AG20443 (cell line): ENCODE measurements around the gene KRTCAP2.

ENCODE experiments used
- DNase-seq: peaks from one replicate; pipeline ENCODE4 v3.0.0; 2012; ENCODE audit warnings: low spot score, mixed read lengths

Gene KRTCAP2

DNA sequence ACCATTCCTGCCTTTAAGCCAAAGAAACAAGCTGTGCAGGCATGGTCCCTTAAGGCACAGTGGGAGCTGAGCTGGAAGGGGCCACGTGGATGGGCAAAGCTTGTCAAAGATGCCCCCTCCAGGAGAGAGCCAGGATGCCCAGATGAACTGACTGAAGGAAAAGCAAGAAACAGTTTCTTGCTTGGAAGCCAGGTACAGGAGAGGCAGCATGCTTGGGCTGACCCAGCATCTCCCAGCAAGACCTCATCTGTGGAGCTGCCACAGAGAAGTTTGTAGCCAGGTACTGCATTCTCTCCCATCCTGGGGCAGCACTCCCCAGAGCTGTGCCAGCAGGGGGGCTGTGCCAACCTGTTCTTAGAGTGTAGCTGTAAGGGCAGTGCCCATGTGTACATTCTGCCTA lies 38.8 kb downstream of the KRTCAP2 start:
- no peak for DNase-seq

DNA sequence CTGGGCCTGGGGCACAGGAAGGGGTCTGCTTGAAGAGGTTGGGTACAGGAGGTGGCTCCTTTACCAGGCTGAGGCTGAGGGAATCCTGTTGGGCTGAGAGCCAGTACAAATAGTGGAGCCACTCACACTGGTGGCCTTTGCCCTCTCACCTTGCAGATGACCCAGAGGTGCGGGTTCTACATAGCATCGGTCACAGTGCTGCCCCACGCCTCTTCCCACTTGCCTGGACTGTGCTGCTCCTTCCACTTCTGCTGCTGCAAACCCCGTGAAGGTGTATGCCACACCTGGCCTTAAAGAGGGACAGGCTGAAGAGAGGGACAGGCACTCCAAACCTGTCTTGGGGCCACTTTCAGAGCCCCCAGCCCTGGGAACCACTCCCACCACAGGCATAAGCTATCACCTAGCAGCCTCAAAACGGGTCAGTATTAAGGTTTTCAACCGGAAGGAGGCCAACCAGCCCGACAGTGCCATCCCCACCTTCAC lies 39.3 kb downstream of the KRTCAP2 start:
- no peak for DNase-seq

DNA sequence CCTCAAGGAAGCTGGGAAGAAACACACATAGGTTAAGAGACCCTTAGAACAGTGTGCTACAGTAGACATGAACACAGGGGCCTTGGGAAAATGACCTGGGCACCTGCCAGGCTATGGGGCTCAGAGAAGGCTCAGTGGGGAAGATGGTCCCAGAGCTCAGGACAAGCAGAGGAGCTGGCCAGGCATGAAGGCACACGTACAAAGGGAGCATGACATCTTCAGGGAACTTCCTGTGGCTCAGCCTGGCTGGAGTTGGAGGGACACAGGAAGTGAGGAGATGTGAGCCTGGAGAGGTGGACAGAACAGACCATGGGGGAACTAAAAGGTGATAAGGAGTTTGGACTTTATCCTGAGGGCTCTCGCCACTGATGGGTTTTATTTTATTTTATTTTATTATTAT lies 41.2 kb downstream of the KRTCAP2 start:
- no peak for DNase-seq

DNA sequence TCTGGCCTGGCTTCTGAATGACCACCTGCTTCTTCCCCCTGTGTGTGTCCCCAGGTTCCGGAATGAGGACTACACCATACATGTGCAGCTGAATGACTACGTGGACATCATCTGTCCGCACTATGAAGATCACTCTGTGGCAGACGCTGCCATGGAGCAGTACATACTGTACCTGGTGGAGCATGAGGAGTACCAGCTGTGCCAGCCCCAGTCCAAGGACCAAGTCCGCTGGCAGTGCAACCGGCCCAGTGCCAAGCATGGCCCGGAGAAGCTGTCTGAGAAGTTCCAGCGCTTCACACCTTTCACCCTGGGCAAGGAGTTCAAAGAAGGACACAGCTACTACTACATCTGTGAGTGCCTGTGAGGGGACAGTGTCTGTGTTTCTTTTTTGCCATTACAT lies 41.8 kb downstream of the KRTCAP2 start:
- no peak for DNase-seq

DNA sequence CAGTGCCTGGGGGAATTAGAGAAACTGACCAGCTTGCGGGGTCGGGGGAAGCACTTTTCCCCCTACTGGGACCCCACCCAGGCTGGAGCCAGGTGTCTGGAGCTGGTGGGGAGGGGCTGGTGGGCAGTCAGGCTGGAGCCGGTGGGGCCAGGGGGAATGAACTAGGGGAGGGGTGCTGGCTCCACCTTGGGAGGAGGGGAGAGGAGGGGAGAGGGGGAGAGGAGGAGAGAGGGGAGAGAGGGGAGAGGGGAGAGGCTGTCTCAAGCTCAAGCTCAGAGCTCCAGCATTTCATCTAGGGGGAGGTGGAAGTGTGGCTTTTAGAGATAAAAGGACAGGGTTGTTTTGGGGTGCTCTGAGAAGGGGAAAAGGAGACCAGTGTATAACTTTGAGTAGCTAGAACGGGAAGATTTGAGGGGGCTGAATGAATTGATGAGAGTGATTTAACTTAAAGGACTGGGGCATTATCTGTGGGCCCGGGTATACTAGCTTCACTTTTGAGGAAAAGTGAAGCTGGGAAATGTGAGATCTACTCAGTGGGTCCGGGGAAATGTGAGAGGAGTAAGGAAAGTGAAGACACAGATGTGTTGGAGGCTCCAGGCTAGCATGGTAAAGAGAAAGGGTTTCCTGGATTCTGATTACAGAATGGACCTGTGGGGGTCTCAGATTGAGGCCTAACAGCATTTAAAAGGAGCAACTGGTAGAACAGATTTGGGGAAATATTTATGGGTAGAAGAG lies 42.7 kb downstream of the KRTCAP2 start:
- no peak for DNase-seq

DNA sequence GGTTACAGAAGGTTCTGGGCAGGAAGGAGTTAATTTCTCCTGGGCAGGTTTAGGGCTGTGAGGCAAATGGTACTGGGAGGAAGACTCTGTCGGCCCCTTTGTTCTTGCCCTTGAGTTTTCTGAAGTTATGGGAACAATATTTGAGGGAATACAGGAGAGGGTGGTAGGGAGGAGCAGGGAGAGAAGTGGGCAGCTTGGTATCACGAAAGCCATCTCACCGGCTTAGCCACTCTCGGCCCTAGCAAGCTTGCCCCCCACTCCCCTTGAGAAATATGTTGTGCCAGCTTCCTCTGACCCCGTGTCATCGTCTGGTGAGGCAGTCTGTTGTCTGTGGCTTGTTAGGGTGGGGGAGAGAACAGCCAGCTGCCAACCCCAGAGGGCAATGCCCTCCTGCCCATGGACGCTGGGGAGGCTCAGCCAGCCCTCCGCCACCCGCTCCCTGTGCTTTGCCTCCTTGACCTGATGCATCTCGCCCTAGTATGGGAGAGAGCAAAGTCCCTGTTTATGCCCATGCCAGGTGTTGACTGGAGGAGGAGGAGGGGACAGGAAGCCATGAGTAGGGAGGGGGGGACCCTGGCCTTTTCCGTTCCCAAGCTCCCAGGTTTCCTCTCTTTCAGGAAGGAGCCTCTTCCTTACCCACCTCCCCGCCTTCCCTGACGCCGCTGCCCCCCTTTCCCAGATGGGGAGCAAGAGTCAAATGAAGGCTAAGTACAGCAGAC lies 44.2 kb downstream of the KRTCAP2 start:
- no peak for DNase-seq

DNA sequence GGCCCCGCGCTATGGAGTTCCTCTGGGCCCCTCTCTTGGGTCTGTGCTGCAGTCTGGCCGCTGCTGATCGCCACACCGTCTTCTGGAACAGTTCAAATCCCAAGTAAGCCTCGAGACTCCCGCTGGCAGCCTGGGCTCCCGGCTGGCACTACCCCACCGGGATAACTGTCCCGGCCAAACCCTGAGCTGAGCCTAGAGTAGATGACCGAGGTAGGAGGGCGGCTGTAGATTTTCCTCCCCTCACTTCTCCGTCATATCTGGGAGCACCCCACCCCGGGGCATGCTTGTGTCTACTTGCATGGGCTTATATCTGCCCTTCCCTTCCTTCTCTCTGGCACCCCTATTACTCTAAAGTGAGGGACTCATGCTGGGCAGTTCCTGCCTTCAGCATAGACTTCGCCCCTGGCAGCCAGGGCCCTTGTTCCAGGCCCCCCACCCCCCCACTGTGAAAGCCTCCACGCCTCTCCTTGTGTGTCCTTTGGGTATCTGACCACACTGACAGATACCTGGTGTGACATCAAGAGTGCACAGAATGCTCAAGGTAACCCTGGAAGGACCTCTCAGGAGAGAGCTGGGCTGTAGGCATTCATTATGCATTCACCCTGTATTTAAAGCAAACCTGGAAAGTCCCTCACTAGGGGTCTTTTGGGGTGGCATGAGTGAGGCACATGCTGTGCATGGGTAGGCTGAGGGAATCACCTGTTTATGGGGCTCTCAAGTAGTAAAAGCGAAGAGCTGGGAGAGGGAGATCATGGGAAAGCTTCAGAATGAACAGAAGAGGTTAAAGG lies 44.9 kb downstream of the KRTCAP2 start:
- DNase-seq, result no peak

DNA sequence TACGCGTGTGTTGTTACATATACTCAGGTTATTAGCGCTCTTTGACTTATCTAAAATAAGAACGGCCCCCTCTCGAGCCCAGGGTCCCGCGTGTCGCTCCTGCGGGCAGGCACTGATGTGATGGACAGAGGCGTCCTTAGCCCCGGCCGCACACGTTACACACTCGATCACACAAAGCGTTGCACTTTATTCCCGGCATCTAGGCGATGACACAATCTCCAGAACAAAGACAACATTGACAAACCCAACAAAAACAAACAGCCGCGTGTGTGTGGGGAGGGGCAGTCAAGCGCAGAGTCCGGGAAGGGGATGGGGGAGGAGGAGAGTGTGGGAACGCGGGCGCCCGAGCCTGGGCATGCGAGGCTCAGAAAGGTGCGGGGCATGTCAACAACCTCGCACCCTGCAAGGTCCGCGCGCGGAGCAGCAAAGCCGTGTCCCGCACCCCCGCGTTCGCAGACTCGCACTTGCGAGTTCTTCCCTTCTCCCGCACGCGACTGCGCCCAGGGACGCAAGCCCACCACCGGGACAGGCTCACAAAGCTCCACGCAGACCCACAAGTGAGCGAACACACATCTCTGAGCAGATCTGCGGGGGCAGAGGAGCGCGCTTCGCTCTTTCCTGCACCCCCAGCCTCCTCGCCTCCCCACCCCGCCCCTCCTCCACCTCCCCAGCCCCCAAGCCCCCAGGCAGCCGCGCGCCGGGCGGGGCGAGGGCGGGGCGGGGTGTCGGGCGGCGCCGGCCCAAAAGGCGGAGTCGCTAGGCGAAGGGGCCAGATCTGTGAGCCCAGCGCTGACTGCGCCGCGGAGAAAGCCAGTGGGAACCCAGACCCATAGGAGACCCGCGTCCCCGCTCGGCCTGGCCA lies 45.8 kb downstream of the KRTCAP2 start, which contains the start of gene EFNA1:
EFNA1 (plus strand) TSS at position 772 of the 862 bp plus-strand sequence. CDS start 102 bp downstream, outside the sequence.
- peak; percentile 66 for DNase-seq

DNA sequence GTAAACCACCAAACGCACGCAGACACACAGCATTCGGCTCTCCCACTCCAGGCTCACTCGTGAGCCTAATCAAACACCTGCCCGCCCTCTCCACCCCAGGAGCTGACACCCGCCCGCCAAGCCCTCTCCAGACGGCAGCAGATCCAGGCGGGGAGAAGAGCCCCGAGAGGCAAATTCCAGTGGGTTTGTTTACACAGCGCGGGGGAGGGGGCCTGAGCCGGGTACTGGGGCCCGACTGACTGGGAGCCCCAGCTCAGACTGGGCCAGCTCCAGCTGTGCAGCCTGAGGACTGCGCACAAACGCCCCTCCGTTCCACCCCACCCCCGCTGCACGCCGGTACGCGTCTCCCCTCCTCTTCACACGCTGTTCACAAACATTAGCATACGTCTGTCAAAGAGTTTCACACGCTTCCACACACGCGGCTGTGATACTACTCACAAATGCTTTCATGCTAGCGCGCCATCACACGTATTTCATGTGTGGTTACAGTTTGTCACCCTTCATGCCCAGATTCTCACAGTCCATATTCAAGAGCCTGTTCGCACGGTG lies 46.5 kb downstream of the KRTCAP2 start:
- no peak for DNase-seq

DNA sequence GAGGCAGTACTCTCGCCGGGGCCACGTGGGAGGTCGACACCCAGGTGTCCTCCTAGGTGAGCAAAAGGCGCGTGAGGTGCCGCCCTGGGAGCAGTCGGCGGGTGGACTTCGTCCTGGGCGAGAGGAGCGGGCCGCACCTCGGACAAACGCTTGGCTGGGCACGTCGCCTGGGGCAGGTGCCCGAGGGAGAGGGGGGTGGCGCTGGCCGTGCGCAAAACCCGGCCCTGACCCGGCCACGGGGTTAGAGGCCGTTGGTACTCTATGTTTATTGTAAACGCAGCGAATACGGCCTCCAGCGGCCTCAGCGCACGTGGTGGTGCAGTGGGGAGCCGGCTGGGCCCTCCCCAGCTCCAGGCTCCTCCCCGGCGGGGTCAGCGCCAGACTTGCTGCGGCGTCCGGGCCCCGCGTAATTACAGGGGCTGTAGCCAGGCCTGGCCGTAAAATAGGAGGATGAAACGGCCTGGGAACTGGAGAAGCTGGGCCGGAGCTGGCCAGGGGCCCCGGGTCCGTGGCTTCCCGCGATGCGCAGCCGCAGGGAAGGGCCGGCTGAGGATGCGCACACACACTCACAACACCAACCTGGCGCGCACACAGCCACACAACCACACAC lies 47.1 kb downstream of the KRTCAP2 start:
- DNase-seq, result peak; percentile 38

DNA sequence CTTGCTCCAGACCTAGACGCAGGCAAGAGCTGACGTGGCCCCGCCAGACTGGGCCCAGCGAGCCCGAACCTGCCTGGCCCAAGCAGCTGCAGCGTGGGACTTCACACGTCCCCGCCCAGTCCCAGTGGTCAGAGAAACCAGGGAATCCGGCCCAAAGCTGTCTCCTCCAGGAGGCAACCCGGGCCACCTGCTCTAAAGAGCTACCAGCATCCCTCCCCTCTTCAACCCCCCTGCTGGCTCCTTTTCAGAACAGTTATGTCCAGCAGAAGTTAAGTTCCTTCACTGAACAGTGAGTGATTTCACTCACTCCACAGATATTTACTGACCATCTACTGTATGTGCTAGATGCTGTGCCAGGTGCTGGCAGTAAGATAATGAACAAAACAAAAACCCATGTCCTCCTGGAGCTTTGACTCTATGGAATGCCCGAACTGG lies 47.6 kb downstream of the KRTCAP2 start:
- DNase-seq, result no peak

DNA sequence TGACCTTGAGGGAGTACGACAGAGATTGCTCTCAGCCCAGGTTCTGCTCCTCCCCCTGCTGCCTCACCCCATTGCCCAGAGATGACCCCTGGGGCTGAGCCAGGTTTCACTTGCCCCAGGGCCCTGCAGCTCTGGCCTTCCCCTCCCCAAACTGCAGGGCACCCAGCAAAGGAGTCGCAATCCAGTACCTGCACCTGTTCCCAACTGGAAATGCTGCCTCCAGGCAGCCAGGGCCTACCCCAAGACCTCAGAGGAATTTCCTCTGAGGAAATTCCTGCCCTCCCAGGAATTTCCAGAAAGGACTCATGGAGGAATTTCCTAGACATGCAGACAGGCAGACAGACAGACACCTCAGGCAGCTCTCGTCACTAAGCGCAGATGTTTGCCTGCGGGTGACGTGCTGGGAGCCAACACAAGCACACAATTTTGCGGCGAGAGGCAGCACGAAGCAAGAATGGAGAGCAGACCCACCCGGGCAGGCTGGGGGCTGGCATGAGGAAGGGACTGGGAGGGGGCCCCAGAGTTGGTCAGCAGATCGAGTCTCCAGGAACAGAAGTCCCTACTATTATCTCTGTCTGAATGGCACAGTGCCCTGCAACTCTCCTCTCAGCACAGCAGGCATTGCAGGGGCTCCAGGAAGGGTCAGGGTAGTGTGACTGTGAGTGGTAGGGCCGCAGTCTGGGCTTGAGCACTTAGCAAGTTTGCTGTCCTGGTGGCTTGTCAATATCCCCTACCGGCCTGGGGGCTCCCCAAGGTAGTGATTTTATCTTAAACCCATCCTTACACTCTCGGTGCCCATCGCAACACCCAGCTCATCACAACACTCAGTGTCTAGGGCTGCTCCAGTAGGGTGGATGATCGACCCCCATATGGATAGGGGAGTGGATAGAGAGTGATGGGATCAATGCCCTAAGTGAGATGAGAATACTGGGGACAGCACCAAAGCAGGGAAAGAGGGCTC lies 48.3 kb downstream of the KRTCAP2 start:
- DNase-seq, result no peak

DNA sequence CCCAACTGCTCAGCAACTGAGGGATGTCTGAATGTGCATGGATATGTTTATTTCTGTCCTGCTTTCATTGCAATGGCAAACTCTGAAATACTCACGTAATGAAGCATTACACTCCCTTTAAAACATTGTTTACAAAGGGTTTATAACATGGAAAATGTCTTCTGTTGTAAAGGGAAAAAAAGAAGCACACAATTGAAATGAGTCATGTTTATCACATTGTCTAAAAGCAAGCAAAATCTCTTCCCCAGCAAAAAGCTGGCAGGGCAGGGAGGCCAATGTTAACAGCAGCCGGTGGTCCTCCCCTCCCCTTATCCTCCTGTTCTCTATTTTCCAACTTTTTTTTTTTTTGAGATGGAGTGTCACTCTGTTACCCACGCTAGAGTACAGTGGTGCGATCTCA lies 49.3 kb downstream of the KRTCAP2 start:
- no peak for DNase-seq

DNA sequence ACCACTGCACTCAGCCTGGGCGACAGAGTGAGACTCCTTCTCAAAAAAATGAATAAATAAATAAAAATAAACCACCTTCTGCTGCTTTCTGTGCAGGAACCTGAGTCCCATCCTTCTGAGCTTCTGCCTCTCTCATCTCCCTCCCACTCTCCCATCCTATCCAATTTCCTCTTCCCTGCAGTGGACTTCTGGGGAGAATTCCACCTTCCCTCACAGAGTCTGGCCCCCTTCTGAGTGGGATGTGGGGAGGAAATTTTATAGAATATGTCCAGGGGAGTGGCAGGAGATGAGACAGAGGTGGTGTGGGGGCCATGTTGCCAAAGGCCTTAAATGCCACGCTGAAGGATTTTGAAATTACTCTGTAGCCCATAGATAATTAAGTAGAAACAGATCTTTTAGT lies 50.8 kb downstream of the KRTCAP2 start:
- no peak for DNase-seq

DNA sequence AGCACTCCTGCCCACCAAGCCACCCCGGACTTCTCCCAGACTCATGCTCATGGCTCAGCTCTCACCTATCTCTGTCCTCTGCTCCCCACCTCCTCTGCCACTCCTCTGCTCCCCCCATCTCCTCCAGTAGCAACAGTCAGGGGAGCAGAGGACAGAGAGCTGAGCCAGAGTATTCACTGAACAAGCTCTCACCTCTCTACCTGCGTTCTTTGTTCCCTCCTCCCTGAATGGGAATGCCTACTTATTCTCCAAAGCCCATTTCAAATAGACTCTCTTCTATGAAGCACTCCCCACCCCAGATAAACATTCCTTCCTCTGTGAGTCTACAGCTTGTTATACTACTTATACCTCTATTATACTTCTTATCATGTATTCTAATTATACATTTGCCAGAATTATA lies 51.9 kb downstream of the KRTCAP2 start:
- no peak for DNase-seq

DNA sequence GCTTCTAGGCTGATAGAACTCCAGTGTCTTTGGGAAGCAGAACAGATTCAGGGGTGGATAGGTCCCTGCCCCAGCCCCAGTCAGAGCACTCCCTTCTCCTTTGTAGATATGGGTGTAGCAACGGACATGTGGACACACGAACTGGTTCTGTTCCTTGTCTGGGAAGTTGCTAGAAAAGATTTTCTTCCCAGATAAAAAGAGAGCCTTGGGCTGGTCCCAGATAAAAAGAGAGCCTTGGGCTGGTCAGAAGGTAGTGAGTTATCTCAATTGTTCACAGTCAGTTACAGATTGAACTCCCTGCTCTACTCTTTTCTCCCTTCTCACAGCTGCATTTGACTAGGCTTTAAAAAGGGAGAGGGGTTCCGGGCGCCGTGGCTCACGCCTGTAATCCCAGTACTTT lies 52.9 kb downstream of the KRTCAP2 start:
- DNase-seq, result peak; percentile 7
